ENCODE data around the gene TSPAN15.

TSPAN15 gene

GRCh38 chr10:69497611-69498390, 46.5 kb downstream of the TSPAN15 start:
- in situ Hi-C loops (cut with HindIII; ENCODE audit: low sequenced_read_pairs) = loop anchor here (5.0 kb wide), 2 partner anchors 46 to 76 kb away; partner anchors contain the start of gene TSPAN15

- in situ Hi-C loops (cut with HindIII; ENCODE audit: low sequenced_read_pairs) = loop anchor here (5.0 kb wide), 2 partner anchors 47 to 77 kb away; partner anchors contain the start of gene TSPAN15
Observed at GRCh38 chr10:69498711-69499471, 47.6 kb downstream of the TSPAN15 start.

GRCh38 chr10:69499726-69500689, 48.7 kb downstream of the TSPAN15 start:
- in situ Hi-C loops (cut with HindIII; ENCODE audit: low sequenced_read_pairs) = loop anchor here (5.0 kb wide), 2 partner anchors 48 to 78 kb away; partner anchors contain the start of gene TSPAN15

- in situ Hi-C loops (cut with HindIII; ENCODE audit: low sequenced_read_pairs) = no loop called here
Observed at GRCh38 chr10:69500864-69501468, 49.7 kb downstream of the TSPAN15 start.

- in situ Hi-C loops (cut with HindIII; ENCODE audit: low sequenced_read_pairs) = no loop called here
Observed at GRCh38 chr10:69501657-69502056, 50.4 kb downstream of the TSPAN15 start.

- in situ Hi-C loops (cut with HindIII; ENCODE audit: low sequenced_read_pairs) = no loop called here
Observed at GRCh38 chr10:69502589-69502988, 51.3 kb downstream of the TSPAN15 start.

GRCh38 chr10:69503001-69503895, 52.0 kb downstream of the TSPAN15 start:
- in situ Hi-C loops (cut with HindIII; ENCODE audit: low sequenced_read_pairs) = no loop called here

- in situ Hi-C loops (cut with HindIII; ENCODE audit: low sequenced_read_pairs) = no loop called here
Observed at GRCh38 chr10:69503896-69504265, 52.6 kb downstream of the TSPAN15 start.

GRCh38 chr10:69504576-69505250, 53.4 kb downstream of the TSPAN15 start:
- in situ Hi-C loops (cut with HindIII; ENCODE audit: low sequenced_read_pairs) = no loop called here

- in situ Hi-C loops (cut with HindIII; ENCODE audit: low sequenced_read_pairs) = no loop called here
Observed at GRCh38 chr10:69505636-69506318, 54.5 kb downstream of the TSPAN15 start.

GRCh38 chr10:69506487-69506833, 55.2 kb downstream of the TSPAN15 start:
- in situ Hi-C loops (cut with HindIII; ENCODE audit: low sequenced_read_pairs) = no loop called here

GRCh38 chr10:69506834-69507713, 55.8 kb downstream of the TSPAN15 start:
- in situ Hi-C loops (cut with HindIII; ENCODE audit: low sequenced_read_pairs) = no loop called here

- in situ Hi-C loops (cut with HindIII; ENCODE audit: low sequenced_read_pairs) = no loop called here
Observed at GRCh38 chr10:69508738-69509340, 57.6 kb downstream of the TSPAN15 start.

- in situ Hi-C loops (cut with HindIII; ENCODE audit: low sequenced_read_pairs) = no loop called here
Observed at GRCh38 chr10:69512901-69513300, 61.6 kb downstream of the TSPAN15 start.

GRCh38 chr10:69513617-69514016, 62.4 kb downstream of the TSPAN15 start:
- in situ Hi-C loops (cut with HindIII; ENCODE audit: low sequenced_read_pairs) = no loop called here

- in situ Hi-C loops (cut with HindIII; ENCODE audit: low sequenced_read_pairs) = no loop called here
Observed at GRCh38 chr10:69515699-69516259, 64.5 kb downstream of the TSPAN15 start.

GRCh38 chr10:69516316-69516715, 65.1 kb downstream of the TSPAN15 start:
- in situ Hi-C loops (cut with HindIII; ENCODE audit: low sequenced_read_pairs) = no loop called here
